ENCODE results near the gene DISP2.

The DISP2 gene

GRCh38 chr15:40340038-40340739 lies 17.8 kb upstream of the DISP2 start:
- DNase-seq (ENCODE audit: extremely low spot score): no peak
- CTCF ChIA-PET: interaction anchor here (0.8 to 16.1 kb wide), 15 partner anchors 12 to 91 kb away, joined by 3 to 263 read pairs (median 29); partner anchors contain the start of genes ANKRD63, DISP2, INAFM2 and IVD
- POLR2A ChIA-PET: no interaction called here
- no peak for TF ChIP-seq CTCF (IDR thresholded peaks at IDR 0.05; ENCODE audit: control extremely low read depth, extremely low read depth, low read depth, missing control alignments)

- ChIA-PET CTCF (interaction anchor here (0.6 to 16.1 kb wide), 10 partner anchors 12 to 243 kb away, joined by 3 to 263 read pairs (median 72); partner anchors contain the start of genes DISP2, INAFM2, PHGR1 and PLCB2), POLR2A (no interaction called here)
These were observed 17.1 kb upstream of the DISP2 start, which contains the start of gene CCDC9B for GRCh38 chr15:40340740-40341400. Gene CCDC9B (minus strand): TSS chr15:40340939. CDS start chr15:40340819, 120 bp downstream.

GRCh38 chr15:40342416-40343320 lies 15.4 kb upstream of the DISP2 start:
- TF ChIP-seq CTCF (IDR thresholded peaks at IDR 0.05; ENCODE audit: control extremely low read depth, extremely low read depth, low read depth, missing control alignments): no peak
- POLR2A ChIA-PET: no interaction called here
- CTCF ChIA-PET: interaction anchor here (0.7 to 16.1 kb wide), 13 partner anchors 8 to 126 kb away, joined by 3 to 263 read pairs (median 53); partner anchors contain the start of genes DISP2, INAFM2, IVD and PHGR1
- DNase-seq (ENCODE audit: extremely low spot score): no peak

More at GRCh38 chr15:40340740-40341400, 17.1 kb upstream of the DISP2 start, which contains the start of gene CCDC9B:
- no peak for DNase-seq (ENCODE audit: extremely low spot score)
- no peak for TF ChIP-seq CTCF (IDR thresholded peaks at IDR 0.05; ENCODE audit: control extremely low read depth, extremely low read depth, low read depth, missing control alignments)

GRCh38 chr15:40343512-40343911 lies 14.5 kb upstream of the DISP2 start:
- no peak for DNase-seq (ENCODE audit: extremely low spot score)
- TF ChIP-seq CTCF (IDR thresholded peaks at IDR 0.05; ENCODE audit: control extremely low read depth, extremely low read depth, low read depth, missing control alignments): no peak
- CTCF ChIA-PET: interaction anchor here (0.9 to 16.1 kb wide), 24 partner anchors 9 to 229 kb away, joined by 3 to 263 read pairs (median 8); partner anchors contain the start of genes DISP2, INAFM2, IVD and PHGR1
- POLR2A ChIA-PET: no interaction called here

GRCh38 chr15:40344217-40344616 lies 13.8 kb upstream of the DISP2 start:
- ChIA-PET CTCF (interaction anchor here (0.7 to 16.1 kb wide), 34 partner anchors 8 to 229 kb away, joined by 3 to 263 read pairs (median 7); partner anchors contain the start of genes DISP2, INAFM2, IVD and PHGR1), POLR2A (no interaction called here)
- DNase-seq (ENCODE audit: extremely low spot score): no peak
- TF ChIP-seq CTCF (IDR thresholded peaks at IDR 0.05; ENCODE audit: control extremely low read depth, extremely low read depth, low read depth, missing control alignments): no peak
